NT2/D1 (cell line): ENCODE results near the gene TMEM203.

ENCODE experiments used
- DNase-seq: peaks from one replicate; pipeline ENCODE4 v3.0.0-alpha.2; 2011; ENCODE audit warnings: low read depth, low spot score
- H3K27me3 ChIP-seq: 2 replicates; pipeline ENCODE4 v1.6.0; 2011; ENCODE audit warnings: mild to moderate bottlenecking; ENCODE audit not compliant: insufficient read length, insufficient read depth
- H3K36me3 ChIP-seq: 2 replicates; pipeline ENCODE4 v1.6.1; 2011; ENCODE audit warnings: mild to moderate bottlenecking, low read length, mixed read lengths; ENCODE audit not compliant: insufficient read depth, insufficient read length
- H3K4me1 ChIP-seq: 2 replicates; pipeline ENCODE4 v1.5.1; 2011; ENCODE audit not compliant: insufficient read depth, insufficient read length
- H3K4me3 ChIP-seq: 2 replicates; pipeline ENCODE4 v1.5.1; 2011; ENCODE audit warnings: low read depth; ENCODE audit not compliant: insufficient read length
- H3K9ac ChIP-seq: 2 replicates; pipeline ENCODE4 v1.6.0; 2011; ENCODE audit warnings: low read depth; ENCODE audit not compliant: insufficient read length
- H3K9me3 ChIP-seq: 2 replicates; pipeline ENCODE4 v1.5.1; 2011; ENCODE audit warnings: mild to moderate bottlenecking, low read length; ENCODE audit not compliant: insufficient read depth
- SUZ12 ChIP-seq: IDR thresholded peaks from 2 replicates; pipeline ENCODE4 v1.6.1; 2011; ENCODE audit not compliant: insufficient read length, insufficient read depth; ENCODE audit errors: extremely low read depth
- YY1 ChIP-seq: IDR thresholded peaks from 2 replicates; pipeline ENCODE4 v1.6.1; 2011; ENCODE audit not compliant: insufficient read length, insufficient read depth
- ZNF274 ChIP-seq: IDR thresholded peaks from 2 replicates; pipeline ENCODE4 v1.6.1; 2011; ENCODE audit warnings: mild to moderate bottlenecking, low read depth, low read length

The TMEM203 gene

GRCh38 chr9:137171149-137171900 lies 34.1 kb downstream of the TMEM203 start:
- Histone ChIP-seq H3K4me1 (peaks cover 26% of the 10 kb centered on the region), H3K9ac (no peak overlapping the region), H3K9me3 (no peaks in the 10 kb centered on the region), H3K36me3 (peaks cover 9% of the 10 kb centered on the region), H3K4me3 (no peak overlapping the region), H3K27me3 (peaks cover 56% of the 10 kb centered on the region)
- TF ChIP-seq SUZ12: no peak
- no peak for TF ChIP-seq YY1
- no peak for TF ChIP-seq ZNF274
- no peak for DNase-seq

DNA sequence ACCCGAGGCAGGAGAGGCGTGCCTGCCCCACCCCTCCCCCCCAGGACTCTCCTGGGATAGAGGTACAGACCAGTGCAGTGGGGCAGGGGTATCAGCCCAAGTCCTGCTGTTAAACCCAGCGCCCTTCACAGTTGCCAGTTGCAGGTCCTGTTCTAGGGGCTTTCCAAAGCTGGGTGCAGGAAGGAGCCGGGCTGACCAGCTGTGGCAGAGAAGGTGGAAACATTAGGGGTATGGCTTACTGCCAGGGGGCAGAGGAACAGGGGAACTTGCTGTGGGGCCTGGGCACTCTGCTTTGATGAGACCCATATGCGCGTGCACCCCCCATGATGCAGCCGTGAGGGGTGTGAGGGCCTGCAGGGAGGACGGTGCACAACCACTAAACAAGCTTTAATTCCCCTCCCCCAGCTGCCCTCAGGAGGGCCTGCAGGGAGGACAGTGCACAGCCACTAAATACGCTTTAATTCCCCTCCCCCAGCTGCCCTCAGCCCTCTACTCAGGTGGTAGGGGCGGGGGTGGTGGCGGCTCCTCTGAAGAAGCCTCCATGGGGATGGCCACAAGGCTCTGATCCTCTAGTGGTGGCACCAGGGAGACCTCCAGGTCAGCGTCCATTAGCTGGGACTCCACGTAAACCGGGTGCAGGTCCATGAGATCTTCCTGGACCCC lies 34.8 kb downstream of the TMEM203 start:
- Histone ChIP-seq H3K4me3 (no peak overlapping the region), H3K4me1 (peaks cover 28% of the 10 kb centered on the region), H3K36me3 (peaks cover 9% of the 10 kb centered on the region), H3K9me3 (no peaks in the 10 kb centered on the region), H3K9ac (peak overlapping the region; percentile 85), H3K27me3 (peaks cover 63% of the 10 kb centered on the region)
- TF ChIP-seq ZNF274 (no peak), SUZ12 (no peak), YY1 (no peak)
- no peak for DNase-seq

- no peak for TF ChIP-seq SUZ12
- no peak for TF ChIP-seq ZNF274
- TF ChIP-seq YY1: no peak
- DNase-seq: no peak
- peaks cover 28% of the 10 kb centered on the region for H3K4me1 ChIP-seq
- H3K36me3 ChIP-seq: peaks cover 8% of the 10 kb centered on the region
- H3K9me3 ChIP-seq: no peaks in the 10 kb centered on the region
- H3K9ac ChIP-seq: peak within 1 kb of the TSS; percentile 85
- peaks cover 70% of the 10 kb centered on the region for H3K27me3 ChIP-seq
- H3K4me3 ChIP-seq: peak within 1 kb of the TSS; percentile 60
Measured at GRCh38 chr9:137169896-137170358, 35.5 kb downstream of the TMEM203 start, which contains the start of gene LRRC26. TSS of gene LRRC26 (minus strand) at chr9:137170051. CDS start at chr9:137169943, 108 bp downstream.

DNA sequence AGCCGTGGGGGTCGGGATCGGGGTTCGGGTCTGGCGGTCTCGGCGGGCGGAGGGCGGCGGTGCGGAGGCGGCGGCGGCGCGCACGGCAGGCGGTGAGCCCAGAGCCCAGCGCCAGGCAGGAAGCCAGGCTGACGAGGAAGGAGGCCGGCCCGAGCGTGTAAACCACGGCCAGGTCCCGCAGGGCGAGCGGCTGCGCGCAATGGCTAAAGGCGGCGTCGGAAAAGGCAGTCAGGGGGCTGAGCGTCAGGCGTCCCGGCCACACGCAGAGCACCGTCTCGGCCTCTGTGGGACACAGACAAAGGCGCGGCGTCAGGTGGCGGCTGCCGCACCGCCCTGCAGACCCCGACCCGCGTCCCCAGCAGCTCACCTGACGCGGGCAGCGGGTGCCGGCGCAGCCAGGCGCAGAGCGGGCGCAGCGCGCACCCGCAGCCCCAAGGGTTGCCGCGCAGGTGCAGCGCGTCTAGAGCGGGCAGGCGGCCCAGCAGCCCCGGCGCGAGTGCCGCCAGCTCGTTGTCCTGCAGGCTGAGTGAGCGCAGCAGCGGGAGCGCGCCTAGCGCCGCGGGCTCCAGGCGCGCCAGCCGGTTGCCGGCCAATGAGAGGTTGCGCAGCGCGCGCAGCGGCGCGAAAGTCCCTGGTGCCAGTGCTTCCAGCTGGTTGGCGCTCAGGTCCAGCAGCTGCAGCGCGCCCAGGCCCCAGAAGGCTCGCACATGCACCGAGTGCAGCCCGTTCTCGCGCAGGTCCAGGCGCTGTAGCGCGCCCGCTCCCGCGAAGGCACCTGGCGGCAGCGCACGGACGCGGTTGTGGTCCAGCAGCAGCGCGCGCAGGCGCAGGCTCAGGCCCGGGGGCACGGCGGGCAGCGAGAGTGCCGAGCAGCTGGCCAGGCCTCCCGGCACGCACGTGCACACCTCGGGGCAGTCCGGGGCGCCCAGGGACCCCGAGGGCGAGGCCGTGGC lies 36.3 kb downstream of the TMEM203 start:
- no peaks in the 10 kb centered on the region for H3K9me3 ChIP-seq
- H3K4me1 ChIP-seq: peaks cover 29% of the 10 kb centered on the region
- peak overlapping the region; percentile 85 for H3K9ac ChIP-seq
- H3K36me3 ChIP-seq: peaks cover 3% of the 10 kb centered on the region
- peak; percentile 45 for TF ChIP-seq SUZ12
- no peak for TF ChIP-seq YY1
- H3K27me3 ChIP-seq: peaks cover 78% of the 10 kb centered on the region
- DNase-seq: peak; percentile 54
- H3K4me3 ChIP-seq: peak overlapping the region; percentile 60

DNA sequence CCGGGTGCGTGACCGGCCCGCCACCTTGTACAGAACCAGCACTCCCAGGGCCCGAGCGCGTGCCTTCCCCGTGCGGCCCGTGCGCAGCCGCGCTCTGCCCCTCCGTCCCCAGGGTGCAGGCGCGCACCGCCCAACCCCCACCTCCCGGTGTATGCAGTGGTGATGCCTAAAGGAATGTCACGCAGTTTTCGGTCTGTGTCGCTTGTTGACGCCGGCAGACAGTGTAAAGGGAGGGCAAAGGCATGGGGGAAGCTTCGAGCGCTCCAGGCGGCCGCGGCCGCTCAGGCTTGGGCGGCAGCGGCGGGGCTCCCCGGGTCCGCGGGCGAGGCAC lies 36.9 kb downstream of the TMEM203 start:
- peaks cover 84% of the 10 kb centered on the region for H3K27me3 ChIP-seq
- H3K9ac ChIP-seq: peak overlapping the region; percentile 85
- H3K4me1 ChIP-seq: peaks cover 31% of the 10 kb centered on the region
- H3K9me3 ChIP-seq: no peaks in the 10 kb centered on the region
- DNase-seq: no peak
- peak overlapping the region; percentile 60 for H3K4me3 ChIP-seq
- TF ChIP-seq SUZ12 (no peak), YY1 (no peak), ZNF274 (no peak)
- H3K36me3 ChIP-seq: no peaks in the 10 kb centered on the region

GRCh38 chr9:137167747-137168572 lies 37.5 kb downstream of the TMEM203 start:
- Histone ChIP-seq H3K36me3 (no peaks in the 10 kb centered on the region), H3K4me3 (peak overlapping the region; percentile 4), H3K9me3 (no peaks in the 10 kb centered on the region), H3K27me3 (peaks cover 89% of the 10 kb centered on the region), H3K4me1 (peaks cover 33% of the 10 kb centered on the region), H3K9ac (peak overlapping the region; percentile 85)
- TF ChIP-seq SUZ12 (peak; percentile 44), YY1 (no peak)
- no peak for DNase-seq
